PC-3 (cell line): ENCODE data around the gene PMS1. TPM values are rescaled to one million over a fixed set of nuclear protein-coding genes. Genes with fewer than 3 reads are reported as not detected.

Experiments
- ATAC-seq: fragments of 200-7000 bp; cut with Tn5 transposase; 2 replicates; pipeline ENCODE4 v1.9.1; 2020; ENCODE audit warnings: mild to moderate bottlenecking, moderate library complexity
- BruUV-seq: library from RNA; stranded (reverse); fragments of 400-500 nt; replicated peaks from 2 replicates; lab custom pipeline; 2021; lab: Mats Ljungman, UMichigan
- CTCF ChIA-PET: fragments of 300-600 bp; sonication (Branson Sonifier 250); formaldehyde crosslinking; loops from one replicate; lab custom pipeline; 2022; ENCODE audit warnings: antibody characterized with exemption; lab: Charles Lee
- POLR2A ChIA-PET: fragments of 300-600 bp; sonication (Branson Sonifier 250); formaldehyde crosslinking; loops from one replicate; lab custom pipeline; 2022; ENCODE audit warnings: antibody characterized with exemption; ENCODE audit not compliant: unreplicated experiment; lab: Charles Lee
- DNase-seq: peaks from one replicate; pipeline ENCODE4 v3.0.0-alpha.2; 2015
- H2AFZ ChIP-seq: fragments of 300-600 bp; sonication (generic); 2 replicates; pipeline ENCODE4 v1.6.0; 2016; ENCODE audit warnings: antibody characterized with exemption, low read length
- H3F3A ChIP-seq: fragments of 300-600 bp; sonication (generic); one replicate; pipeline ENCODE4 v1.6.0; 2017; ENCODE audit warnings: antibody characterized with exemption, low read length, control low read depth, mild to moderate bottlenecking; ENCODE audit not compliant: unreplicated experiment
- H3K27ac ChIP-seq: fragments of 300-600 bp; sonication (generic); 2 replicates; pipeline ENCODE4 v1.5.1; 2016; ENCODE audit warnings: mild to moderate bottlenecking, low read length
- H3K27me3 ChIP-seq: fragments of 300-600 bp; sonication (generic); 2 replicates; pipeline ENCODE4 v1.6.1; 2016; ENCODE audit warnings: low read length, mixed read lengths
- H3K36me3 ChIP-seq: fragments of 300-600 bp; sonication (generic); 2 replicates; pipeline ENCODE4 v1.6.1; 2016; ENCODE audit warnings: low read depth, mixed run types, low read length, mixed read lengths
- H3K4me1 ChIP-seq: fragments of 300-600 bp; sonication (generic); 2 replicates; pipeline ENCODE4 v1.5.1; 2016; ENCODE audit warnings: low read length; ENCODE audit not compliant: insufficient read depth
- H3K4me2 ChIP-seq: fragments of 300-600 bp; sonication (generic); 2 replicates; pipeline ENCODE4 v1.6.0; 2016; ENCODE audit warnings: low read length
- H3K4me3 ChIP-seq: fragments of 300-600 bp; sonication (generic); 2 replicates; pipeline ENCODE4 v1.5.1; 2016; ENCODE audit warnings: mild to moderate bottlenecking, low read length, mixed read lengths
- H3K79me2 ChIP-seq: fragments of 300-600 bp; sonication (generic); 2 replicates; pipeline ENCODE4 v1.6.1; 2017; ENCODE audit warnings: low read length, mixed read lengths
- H3K9ac ChIP-seq: fragments of 300-600 bp; sonication (generic); 2 replicates; pipeline ENCODE4 v1.6.0; 2016; ENCODE audit warnings: mild to moderate bottlenecking, low read length
- H3K9me2 ChIP-seq: fragments of 300-600 bp; sonication (generic); replicated peaks from 2 replicates; pipeline ENCODE4 v1.6.1; 2016; ENCODE audit warnings: mixed run types, low read length, mixed read lengths
- H3K9me3 ChIP-seq: fragments of 300-600 bp; sonication (generic); 2 replicates; pipeline ENCODE4 v1.6.1; 2016; ENCODE audit warnings: low read length, mixed read lengths
- H4K20me1 ChIP-seq: fragments of 300-600 bp; sonication (generic); 2 replicates; pipeline ENCODE4 v1.6.1; 2016; ENCODE audit warnings: low read length, mixed read lengths
- EZH2 ChIP-seq: fragments of 300-600 bp; sonication (generic); IDR thresholded peaks from one replicate; pipeline ENCODE4 v1.6.1; 2017; ENCODE audit warnings: antibody characterized with exemption, mild to moderate bottlenecking, low read length; ENCODE audit not compliant: unreplicated experiment
- EZH2phosphoT487 ChIP-seq: fragments of 300-600 bp; sonication (generic); IDR thresholded peaks from 2 replicates; pipeline ENCODE4 v1.6.1; 2018; ENCODE audit warnings: mild to moderate bottlenecking, antibody characterized with exemption, low read length, borderline replicate concordance
- intact Hi-C: fragments of 100-400 bp; cut with micrococcal nuclease; formaldehyde crosslinking; loops from 2 replicates; pipeline ENCODE4 v1.9.0; 2023
- total RNA-seq: library from RNA; depleted of rRNA; stranded (reverse); fragments of >200 nt; gene quantifications from 2 replicates; pipeline ENCODE4 v1.2.3, GENCODE V29; 2014
- TF ChIP-seq, protein P1 (sequence below): fragments of 300-600 bp; sonication (generic); conservative IDR thresholded peaks from 2 replicates; pipeline ENCODE4 v1.5.1; 2017; ENCODE audit warnings: antibody characterized with exemption, low read depth, mild to moderate bottlenecking, low read length

PMS1 gene
- total RNA-seq, 1 experiment from 2014 or later: 13.8 TPM

DNA sequence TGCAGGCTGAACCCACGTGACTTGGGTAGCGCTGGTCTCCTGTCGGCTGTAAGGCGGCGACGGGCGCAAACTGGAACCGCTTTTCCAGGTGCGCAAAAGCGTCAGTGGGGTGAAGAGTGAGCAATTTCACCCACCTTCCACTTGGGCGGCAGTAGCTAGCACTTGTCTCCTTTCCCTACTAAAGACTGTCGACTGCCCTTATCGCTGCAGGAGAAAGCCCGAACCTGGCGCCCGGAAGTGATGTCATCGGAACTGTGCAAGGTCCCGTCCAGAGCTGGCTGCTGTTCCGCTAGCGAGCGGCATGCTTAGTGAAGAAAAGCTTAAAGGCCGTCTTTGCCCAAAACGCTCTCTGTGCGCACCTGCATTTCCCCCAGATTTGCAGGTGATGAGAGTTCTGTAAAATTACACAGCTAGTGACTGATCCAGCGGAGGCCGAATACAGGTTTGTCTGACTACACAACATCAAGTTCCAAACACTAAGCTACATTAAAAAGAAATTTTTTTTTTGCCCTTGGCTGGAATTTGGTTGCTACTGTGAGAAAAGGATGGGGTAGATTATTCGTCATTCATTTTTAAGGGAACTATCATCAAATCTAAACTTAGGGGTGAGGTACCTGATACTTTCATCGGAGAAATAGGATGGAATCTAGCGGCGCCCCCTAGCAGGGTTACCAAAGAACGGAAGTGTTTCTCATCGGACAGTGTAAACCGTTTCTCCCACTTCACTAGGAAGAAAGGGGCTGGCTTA is 21.5 kb upstream of the PMS1 start, which contains the start of gene OSGEPL1:
TSS of gene OSGEPL1 (minus strand) at position 242 of the 748 bp plus-strand sequence. CDS start 1,152 bp downstream, outside the sequence.
- H3K36me3 ChIP-seq: peaks cover 9% of the 10 kb centered on the region; the same call in 1 of the 2 replicates
- no peaks in the 10 kb centered on the region for H3K27me3 ChIP-seq
- H3K27ac ChIP-seq: peak within 1 kb of the TSS; percentile 74
- ChIA-PET CTCF (interaction anchor here (0.7 to 2.1 kb wide), 3 partner anchors 99 to 308 kb away, joined by 3 to 11 read pairs (median 3); partner anchors contain the start of gene ASNSD1), POLR2A (interaction anchor here (0.6 to 0.7 kb wide), 3 partner anchors 22 to 1177 kb away, joined by 3 to 4 read pairs (median 3); partner anchors contain the start of genes ORMDL1 and PMS1)
- intact Hi-C loops: loop anchor here (1.0 to 10.0 kb wide), 3 partner anchors 22 to 552 kb away; partner anchors contain the start of genes ASNSD1, HIBCH, ORMDL1 and PMS1
- H3K79me2 ChIP-seq: peaks cover 14% of the 10 kb centered on the region
- TF ChIP-seq, protein P1, sequence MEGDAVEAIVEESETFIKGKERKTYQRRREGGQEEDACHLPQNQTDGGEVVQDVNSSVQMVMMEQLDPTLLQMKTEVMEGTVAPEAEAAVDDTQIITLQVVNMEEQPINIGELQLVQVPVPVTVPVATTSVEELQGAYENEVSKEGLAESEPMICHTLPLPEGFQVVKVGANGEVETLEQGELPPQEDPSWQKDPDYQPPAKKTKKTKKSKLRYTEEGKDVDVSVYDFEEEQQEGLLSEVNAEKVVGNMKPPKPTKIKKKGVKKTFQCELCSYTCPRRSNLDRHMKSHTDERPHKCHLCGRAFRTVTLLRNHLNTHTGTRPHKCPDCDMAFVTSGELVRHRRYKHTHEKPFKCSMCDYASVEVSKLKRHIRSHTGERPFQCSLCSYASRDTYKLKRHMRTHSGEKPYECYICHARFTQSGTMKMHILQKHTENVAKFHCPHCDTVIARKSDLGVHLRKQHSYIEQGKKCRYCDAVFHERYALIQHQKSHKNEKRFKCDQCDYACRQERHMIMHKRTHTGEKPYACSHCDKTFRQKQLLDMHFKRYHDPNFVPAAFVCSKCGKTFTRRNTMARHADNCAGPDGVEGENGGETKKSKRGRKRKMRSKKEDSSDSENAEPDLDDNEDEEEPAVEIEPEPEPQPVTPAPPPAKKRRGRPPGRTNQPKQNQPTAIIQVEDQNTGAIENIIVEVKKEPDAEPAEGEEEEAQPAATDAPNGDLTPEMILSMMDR: peak; percentile 79
- TF ChIP-seq EZH2: no peak
- no peaks in the 10 kb centered on the region for H3K9me2 ChIP-seq
- H3K4me1 ChIP-seq: peaks cover 15% of the 10 kb centered on the region
- peak; percentile 91 for DNase-seq
- H3K4me2 ChIP-seq: peak within 1 kb of the TSS; percentile 96
- H4K20me1 ChIP-seq: no peaks in the 10 kb centered on the region
- H3K9ac ChIP-seq: peak within 1 kb of the TSS; percentile 90
- peak; percentile 94 for ATAC-seq
- TSS peak; percentile 79 for BruUV-seq
- H2AFZ ChIP-seq: peak within 1 kb of the TSS; percentile 100
- H3F3A ChIP-seq: no peaks in the 10 kb centered on the region
- H3K9me3 ChIP-seq: no peaks in the 10 kb centered on the region
- peak within 1 kb of the TSS; percentile 95 for H3K4me3 ChIP-seq

DNA sequence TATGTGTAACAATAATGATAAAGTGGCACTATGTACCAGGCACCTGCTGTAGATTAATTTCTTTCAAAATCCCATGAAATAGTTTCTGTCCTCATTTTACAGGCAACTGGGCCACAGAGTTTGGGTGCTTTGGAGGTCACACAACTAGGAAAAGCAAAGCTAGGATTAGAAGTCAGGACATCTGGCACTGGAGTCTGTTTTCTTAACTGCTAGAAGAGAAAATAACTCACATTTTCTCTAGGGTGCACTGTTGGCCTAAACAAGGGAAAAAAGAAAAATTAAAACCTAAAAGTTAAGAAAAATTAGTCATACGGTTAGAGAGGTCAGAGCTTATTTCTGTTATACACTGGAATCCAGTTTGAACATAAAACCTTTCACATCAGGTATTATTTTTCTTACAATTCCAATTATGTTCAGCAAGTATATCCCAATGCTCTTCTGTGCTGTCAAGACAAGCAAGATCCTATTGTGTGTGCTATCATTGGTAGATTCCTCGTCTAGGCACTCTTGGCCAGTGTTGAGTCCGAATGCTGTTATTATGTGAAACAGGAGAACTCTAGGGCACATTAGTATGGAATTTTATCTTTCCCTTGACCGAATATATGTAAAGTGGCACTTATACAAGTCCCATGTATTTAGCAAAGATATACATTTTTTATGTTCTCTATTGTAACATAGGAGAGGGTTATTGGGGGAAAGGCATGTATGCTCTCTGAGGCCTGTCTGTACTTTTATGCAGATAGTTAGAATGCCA is 20.2 kb upstream of the PMS1 start:
- H3K27me3 ChIP-seq: no peaks in the 10 kb centered on the region
- no peaks in the 10 kb centered on the region for H4K20me1 ChIP-seq
- peak overlapping the region; percentile 95 for H3K4me3 ChIP-seq
- DNase-seq: no peak
- H3K4me2 ChIP-seq: peak overlapping the region; percentile 96
- peak overlapping the region; percentile 100 for H2AFZ ChIP-seq
- POLR2A ChIA-PET: interaction anchor here (0.6 kb wide), 1 partner anchor 33 kb away, joined by 3 read pairs; no protein-coding TSS in a partner anchor
- intact Hi-C loops: loop anchor here (2.0 to 10.0 kb wide), 2 partner anchors 21 to 551 kb away; partner anchors contain the start of genes HIBCH, ORMDL1 and PMS1
- CTCF ChIA-PET: interaction anchor here (0.6 to 2.1 kb wide), 3 partner anchors 103 to 816 kb away, joined by 3 to 11 read pairs (median 3); partner anchors contain the start of gene ASNSD1
- H3K9me2 ChIP-seq: no peaks in the 10 kb centered on the region
- H3K79me2 ChIP-seq: peaks cover 14% of the 10 kb centered on the region
- peaks cover 12% of the 10 kb centered on the region; the same call in 1 of the 2 replicates for H3K36me3 ChIP-seq
- peaks cover 15% of the 10 kb centered on the region for H3K4me1 ChIP-seq
- no peak overlapping the region for H3K27ac ChIP-seq
- TF ChIP-seq EZH2phosphoT487 (no peak), EZH2 (no peak)
- TF ChIP-seq, protein P1: no peak
- BruUV-seq: no TSS peak
- no peaks in the 10 kb centered on the region for H3K9me3 ChIP-seq
- H3K9ac ChIP-seq: no peak overlapping the region; the same call in 1 of the 2 replicates
- H3F3A ChIP-seq: no peaks in the 10 kb centered on the region
- no peak for ATAC-seq
